ENCODE results near the gene IFIT1.

GRCh38 chr10:89351412-89351779 is 41.0 kb upstream of the IFIT1 start:
- TF ChIP-seq EZH2 (IDR thresholded peaks at IDR 0.05; ENCODE audit: low read depth) (no peak), CTCF (conservative IDR thresholded peaks at IDR 0.05) (no peak)

Measured in PC-9 (cell line).